Left ventricle myocardium inferior (tissue), 1 donor: ENCODE measurements around the gene NKX2-2. TPM values are rescaled to one million over a fixed set of nuclear protein-coding genes. Genes with fewer than 3 reads are reported as not detected.

ENCODE experiments used
- DNase-seq: peaks from one replicate; pipeline ENCODE4 v3.0.0-alpha.2; 2020
- H3K27ac ChIP-seq: fragments of 200-600 bp; replicated peaks from 2 replicates; pipeline ENCODE4 v1.8.0; 2021
- H3K27me3 ChIP-seq: fragments of 200-600 bp; 2 replicates; pipeline ENCODE4 v1.8.0; 2021; ENCODE audit warnings: low read depth
- H3K36me3 ChIP-seq: fragments of 200-600 bp; 2 replicates; pipeline ENCODE4 v1.8.0; 2021
- H3K4me1 ChIP-seq: fragments of 200-600 bp; 2 replicates; pipeline ENCODE4 v1.8.0; 2021
- H3K4me3 ChIP-seq: fragments of 200-600 bp; 2 replicates; pipeline ENCODE4 v1.8.0; 2021; ENCODE audit warnings: mild to moderate bottlenecking, moderate library complexity
- H3K9me3 ChIP-seq: fragments of 200-600 bp; replicated peaks from 2 replicates; pipeline ENCODE4 v1.8.0; 2021
- CTCF ChIP-seq: fragments of 200-600 bp; IDR thresholded peaks from 2 replicates; pipeline ENCODE4 v1.8.0; 2021; ENCODE audit warnings: antibody characterized with exemption, mild to moderate bottlenecking, borderline replicate concordance
- intact Hi-C: fragments of 100-400 bp; cut with micrococcal nuclease; formaldehyde crosslinking; loops from one replicate; pipeline ENCODE4 v1.11.0; 2022
- total RNA-seq: library from RNA; stranded (reverse); fragmentation: NEBNext Ultra II Directional; extraction: Animal tissue kit (Norgen Biotek cat#: 25700); gene quantifications from one replicate; pipeline ENCODE4 v1.2.1, GENCODE V29; 2021
- donor health status: DM: no; HTN: yes; CAD: no; lungs with severe emphysema.

NKX2-2 gene
- total RNA-seq, 1 donor from 2014 or later, result not detected

- Histone ChIP-seq H3K27ac (no peak overlapping the region), H3K4me3 (no peak overlapping the region), H3K4me1 (no peaks in the 10 kb centered on the region), H3K36me3 (no peaks in the 10 kb centered on the region), H3K27me3 (peaks cover 83% of the 10 kb centered on the region), H3K9me3 (peaks cover 3% of the 10 kb centered on the region)
- no peak for DNase-seq
- no peak for TF ChIP-seq CTCF
- intact Hi-C loops, result no loop called here
These were observed 41.7 kb upstream of the NKX2-2 start for GRCh38 chr20:21555470-21556120.

GRCh38 chr20:21554985-21555384 is 41.1 kb upstream of the NKX2-2 start:
- no peak for DNase-seq
- Histone ChIP-seq H3K4me1 (no peaks in the 10 kb centered on the region), H3K27me3 (peaks cover 82% of the 10 kb centered on the region), H3K4me3 (no peak overlapping the region), H3K9me3 (peaks cover 3% of the 10 kb centered on the region), H3K36me3 (no peaks in the 10 kb centered on the region), H3K27ac (no peak overlapping the region)
- TF ChIP-seq CTCF, result no peak
- intact Hi-C loops, result no loop called here

- Histone ChIP-seq H3K9me3 (peaks cover 3% of the 10 kb centered on the region), H3K27me3 (peaks cover 82% of the 10 kb centered on the region), H3K27ac (no peak overlapping the region), H3K4me1 (no peaks in the 10 kb centered on the region), H3K36me3 (no peaks in the 10 kb centered on the region), H3K4me3 (no peak overlapping the region)
- no peak for TF ChIP-seq CTCF
- DNase-seq, result no peak
- intact Hi-C loops, result no loop called here
These were observed 40.6 kb upstream of the NKX2-2 start for GRCh38 chr20:21554376-21554890.

- no peaks in the 10 kb centered on the region for H3K36me3 ChIP-seq
- H3K27me3 ChIP-seq, result peaks cover 84% of the 10 kb centered on the region
- H3K27ac ChIP-seq, result no peak overlapping the region
- H3K4me3 ChIP-seq, result no peak overlapping the region
- no peak for TF ChIP-seq CTCF
- H3K4me1 ChIP-seq, result no peaks in the 10 kb centered on the region
- DNase-seq, result no peak
- intact Hi-C loops, result no loop called here
- H3K9me3 ChIP-seq, result no peaks in the 10 kb centered on the region
These were observed 36.7 kb upstream of the NKX2-2 start for GRCh38 chr20:21550587-21550986.

GRCh38 chr20:21548390-21549035 is 34.6 kb upstream of the NKX2-2 start:
- TF ChIP-seq CTCF, result no peak
- Histone ChIP-seq H3K27ac (no peak overlapping the region), H3K4me3 (no peak overlapping the region), H3K9me3 (no peaks in the 10 kb centered on the region), H3K27me3 (peaks cover 86% of the 10 kb centered on the region), H3K4me1 (no peaks in the 10 kb centered on the region), H3K36me3 (no peaks in the 10 kb centered on the region)
- intact Hi-C loops, result no loop called here
- DNase-seq, result no peak
